WTC11 (cell line): ENCODE data around the gene GOSR1.

Experiments used
- AFF4 ChIP-seq: sonication (generic); formaldehyde crosslinking; IDR thresholded peaks from 2 replicates; pipeline ENCODE4 v1.8.1; 2023; ENCODE audit warnings: mild to moderate bottlenecking, missing genetic modification reagents, borderline replicate concordance
- CREB1 ChIP-seq: sonication (generic); formaldehyde crosslinking; IDR thresholded peaks from 2 replicates; pipeline ENCODE4 v1.8.0; 2023; ENCODE audit warnings: mild to moderate bottlenecking, missing genetic modification reagents
- E2F5 ChIP-seq: sonication (generic); formaldehyde crosslinking; IDR thresholded peaks from 2 replicates; pipeline ENCODE4 v1.8.1; 2022; ENCODE audit warnings: mild to moderate bottlenecking, moderate library complexity, missing genetic modification reagents
- ELF4 ChIP-seq: sonication (generic); formaldehyde crosslinking; IDR thresholded peaks from 2 replicates; pipeline ENCODE4 v1.8.1; 2022; ENCODE audit warnings: low read depth, mild to moderate bottlenecking, moderate library complexity, missing genetic modification reagents
- NFYB ChIP-seq: sonication (generic); formaldehyde crosslinking; conservative IDR thresholded peaks from 2 replicates; pipeline ENCODE4 v1.8.0; 2022; ENCODE audit warnings: low read depth, missing genetic modification reagents
- NR3C1 ChIP-seq: sonication (generic); formaldehyde crosslinking; conservative IDR thresholded peaks from 2 replicates; pipeline ENCODE4 v1.8.1; 2023; ENCODE audit warnings: low read depth, mild to moderate bottlenecking, missing genetic modification reagents
- OVOL2 ChIP-seq: fragments of 250-450 bp; sonication (Bioruptor Pico); IDR thresholded peaks from 2 replicates; pipeline ENCODE4 v1.9.0; 2021; ENCODE audit warnings: mild to moderate bottlenecking, borderline replicate concordance
- SMAD4 ChIP-seq: sonication (generic); formaldehyde crosslinking; IDR thresholded peaks from 2 replicates; pipeline ENCODE4 v1.8.0; 2022; ENCODE audit warnings: mild to moderate bottlenecking, missing genetic modification reagents
- SP1 ChIP-seq: sonication (generic); formaldehyde crosslinking; conservative IDR thresholded peaks from 2 replicates; pipeline ENCODE4 v1.8.1; 2022; ENCODE audit warnings: missing genetic modification reagents
- ZNF281 ChIP-seq: sonication (generic); formaldehyde crosslinking; IDR thresholded peaks from 2 replicates; pipeline ENCODE4 v1.8.0; 2023; ENCODE audit warnings: mild to moderate bottlenecking, missing genetic modification reagents
- TF ChIP-seq, protein P1 (sequence below): fragments of 200-600 bp; IDR thresholded peaks from 2 replicates; pipeline ENCODE4 v1.8.0; 2022; ENCODE audit warnings: antibody characterized with exemption
- TF ChIP-seq, protein P2 (sequence below): sonication (generic); formaldehyde crosslinking; IDR thresholded peaks from 2 replicates; pipeline ENCODE4 v1.8.0; 2023; ENCODE audit warnings: missing genetic modification reagents, mild to moderate bottlenecking, borderline replicate concordance
- TF ChIP-seq, protein P3 (sequence below): sonication (generic); formaldehyde crosslinking; IDR thresholded peaks from 2 replicates; pipeline ENCODE4 v1.8.1; 2023; ENCODE audit warnings: mild to moderate bottlenecking, missing genetic modification reagents, moderate library complexity
- TF ChIP-seq, protein P4 (sequence below): sonication (generic); formaldehyde crosslinking; IDR thresholded peaks from 2 replicates; pipeline ENCODE4 v1.8.0; 2022; ENCODE audit warnings: mild to moderate bottlenecking, missing genetic modification reagents

DNA sequence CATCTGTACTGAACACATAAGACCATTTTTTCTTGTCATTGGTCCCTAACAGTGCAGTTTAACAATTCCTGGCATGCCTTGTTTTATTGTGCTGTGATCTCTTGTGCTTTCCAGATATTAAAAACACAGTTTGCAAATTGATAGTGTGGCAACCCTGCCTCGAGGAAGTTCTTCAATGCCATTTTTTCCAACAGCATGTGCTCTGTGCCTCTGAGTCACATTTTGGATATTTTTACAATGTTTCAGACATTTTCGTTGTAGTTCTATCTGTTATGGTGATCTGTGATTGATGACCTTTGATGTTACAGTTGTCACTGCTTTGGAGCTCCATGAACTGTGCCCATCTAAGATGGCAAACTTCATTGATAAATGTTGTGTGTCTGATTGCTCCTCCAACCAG, 66.2 kb downstream of the GOSR1 start:
- TF ChIP-seq ELF4 (CRISPR knock-in tag), result no peak
- TF ChIP-seq, protein P1, sequence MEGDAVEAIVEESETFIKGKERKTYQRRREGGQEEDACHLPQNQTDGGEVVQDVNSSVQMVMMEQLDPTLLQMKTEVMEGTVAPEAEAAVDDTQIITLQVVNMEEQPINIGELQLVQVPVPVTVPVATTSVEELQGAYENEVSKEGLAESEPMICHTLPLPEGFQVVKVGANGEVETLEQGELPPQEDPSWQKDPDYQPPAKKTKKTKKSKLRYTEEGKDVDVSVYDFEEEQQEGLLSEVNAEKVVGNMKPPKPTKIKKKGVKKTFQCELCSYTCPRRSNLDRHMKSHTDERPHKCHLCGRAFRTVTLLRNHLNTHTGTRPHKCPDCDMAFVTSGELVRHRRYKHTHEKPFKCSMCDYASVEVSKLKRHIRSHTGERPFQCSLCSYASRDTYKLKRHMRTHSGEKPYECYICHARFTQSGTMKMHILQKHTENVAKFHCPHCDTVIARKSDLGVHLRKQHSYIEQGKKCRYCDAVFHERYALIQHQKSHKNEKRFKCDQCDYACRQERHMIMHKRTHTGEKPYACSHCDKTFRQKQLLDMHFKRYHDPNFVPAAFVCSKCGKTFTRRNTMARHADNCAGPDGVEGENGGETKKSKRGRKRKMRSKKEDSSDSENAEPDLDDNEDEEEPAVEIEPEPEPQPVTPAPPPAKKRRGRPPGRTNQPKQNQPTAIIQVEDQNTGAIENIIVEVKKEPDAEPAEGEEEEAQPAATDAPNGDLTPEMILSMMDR, result no peak
- no peak for TF ChIP-seq SP1 (CRISPR knock-in tag)
- TF ChIP-seq, protein P2, sequence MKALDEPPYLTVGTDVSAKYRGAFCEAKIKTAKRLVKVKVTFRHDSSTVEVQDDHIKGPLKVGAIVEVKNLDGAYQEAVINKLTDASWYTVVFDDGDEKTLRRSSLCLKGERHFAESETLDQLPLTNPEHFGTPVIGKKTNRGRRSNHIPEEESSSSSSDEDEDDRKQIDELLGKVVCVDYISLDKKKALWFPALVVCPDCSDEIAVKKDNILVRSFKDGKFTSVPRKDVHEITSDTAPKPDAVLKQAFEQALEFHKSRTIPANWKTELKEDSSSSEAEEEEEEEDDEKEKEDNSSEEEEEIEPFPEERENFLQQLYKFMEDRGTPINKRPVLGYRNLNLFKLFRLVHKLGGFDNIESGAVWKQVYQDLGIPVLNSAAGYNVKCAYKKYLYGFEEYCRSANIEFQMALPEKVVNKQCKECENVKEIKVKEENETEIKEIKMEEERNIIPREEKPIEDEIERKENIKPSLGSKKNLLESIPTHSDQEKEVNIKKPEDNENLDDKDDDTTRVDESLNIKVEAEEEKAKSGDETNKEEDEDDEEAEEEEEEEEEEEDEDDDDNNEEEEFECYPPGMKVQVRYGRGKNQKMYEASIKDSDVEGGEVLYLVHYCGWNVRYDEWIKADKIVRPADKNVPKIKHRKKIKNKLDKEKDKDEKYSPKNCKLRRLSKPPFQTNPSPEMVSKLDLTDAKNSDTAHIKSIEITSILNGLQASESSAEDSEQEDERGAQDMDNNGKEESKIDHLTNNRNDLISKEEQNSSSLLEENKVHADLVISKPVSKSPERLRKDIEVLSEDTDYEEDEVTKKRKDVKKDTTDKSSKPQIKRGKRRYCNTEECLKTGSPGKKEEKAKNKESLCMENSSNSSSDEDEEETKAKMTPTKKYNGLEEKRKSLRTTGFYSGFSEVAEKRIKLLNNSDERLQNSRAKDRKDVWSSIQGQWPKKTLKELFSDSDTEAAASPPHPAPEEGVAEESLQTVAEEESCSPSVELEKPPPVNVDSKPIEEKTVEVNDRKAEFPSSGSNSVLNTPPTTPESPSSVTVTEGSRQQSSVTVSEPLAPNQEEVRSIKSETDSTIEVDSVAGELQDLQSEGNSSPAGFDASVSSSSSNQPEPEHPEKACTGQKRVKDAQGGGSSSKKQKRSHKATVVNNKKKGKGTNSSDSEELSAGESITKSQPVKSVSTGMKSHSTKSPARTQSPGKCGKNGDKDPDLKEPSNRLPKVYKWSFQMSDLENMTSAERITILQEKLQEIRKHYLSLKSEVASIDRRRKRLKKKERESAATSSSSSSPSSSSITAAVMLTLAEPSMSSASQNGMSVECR (CRISPR knock-in tag), result no peak
- TF ChIP-seq AFF4 (CRISPR knock-in tag), result no peak
- TF ChIP-seq, protein P3, sequence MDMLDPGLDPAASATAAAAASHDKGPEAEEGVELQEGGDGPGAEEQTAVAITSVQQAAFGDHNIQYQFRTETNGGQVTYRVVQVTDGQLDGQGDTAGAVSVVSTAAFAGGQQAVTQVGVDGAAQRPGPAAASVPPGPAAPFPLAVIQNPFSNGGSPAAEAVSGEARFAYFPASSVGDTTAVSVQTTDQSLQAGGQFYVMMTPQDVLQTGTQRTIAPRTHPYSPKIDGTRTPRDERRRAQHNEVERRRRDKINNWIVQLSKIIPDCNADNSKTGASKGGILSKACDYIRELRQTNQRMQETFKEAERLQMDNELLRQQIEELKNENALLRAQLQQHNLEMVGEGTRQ, result no peak
- TF ChIP-seq NFYB (CRISPR knock-in tag), result no peak
- TF ChIP-seq, protein P4, sequence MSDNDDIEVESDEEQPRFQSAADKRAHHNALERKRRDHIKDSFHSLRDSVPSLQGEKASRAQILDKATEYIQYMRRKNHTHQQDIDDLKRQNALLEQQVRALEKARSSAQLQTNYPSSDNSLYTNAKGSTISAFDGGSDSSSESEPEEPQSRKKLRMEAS, result no peak
- no peak for TF ChIP-seq E2F5
- no peak for TF ChIP-seq NR3C1 (CRISPR knock-in tag)
- no peak for TF ChIP-seq CREB1 (CRISPR knock-in tag)
- TF ChIP-seq OVOL2, result no peak
- no peak for TF ChIP-seq ZNF281 (CRISPR knock-in tag)
- TF ChIP-seq SMAD4 (CRISPR knock-in tag), result no peak
